Raji (cell line): ENCODE measurements around the gene ACP4.

Experiments
- POLR2A ChIP-seq: IDR thresholded peaks from 2 replicates; pipeline ENCODE4 v1.6.1; 2011; ENCODE audit warnings: low read depth, low read length, control low read depth; ENCODE audit not compliant: insufficient read depth

The ACP4 gene

DNA sequence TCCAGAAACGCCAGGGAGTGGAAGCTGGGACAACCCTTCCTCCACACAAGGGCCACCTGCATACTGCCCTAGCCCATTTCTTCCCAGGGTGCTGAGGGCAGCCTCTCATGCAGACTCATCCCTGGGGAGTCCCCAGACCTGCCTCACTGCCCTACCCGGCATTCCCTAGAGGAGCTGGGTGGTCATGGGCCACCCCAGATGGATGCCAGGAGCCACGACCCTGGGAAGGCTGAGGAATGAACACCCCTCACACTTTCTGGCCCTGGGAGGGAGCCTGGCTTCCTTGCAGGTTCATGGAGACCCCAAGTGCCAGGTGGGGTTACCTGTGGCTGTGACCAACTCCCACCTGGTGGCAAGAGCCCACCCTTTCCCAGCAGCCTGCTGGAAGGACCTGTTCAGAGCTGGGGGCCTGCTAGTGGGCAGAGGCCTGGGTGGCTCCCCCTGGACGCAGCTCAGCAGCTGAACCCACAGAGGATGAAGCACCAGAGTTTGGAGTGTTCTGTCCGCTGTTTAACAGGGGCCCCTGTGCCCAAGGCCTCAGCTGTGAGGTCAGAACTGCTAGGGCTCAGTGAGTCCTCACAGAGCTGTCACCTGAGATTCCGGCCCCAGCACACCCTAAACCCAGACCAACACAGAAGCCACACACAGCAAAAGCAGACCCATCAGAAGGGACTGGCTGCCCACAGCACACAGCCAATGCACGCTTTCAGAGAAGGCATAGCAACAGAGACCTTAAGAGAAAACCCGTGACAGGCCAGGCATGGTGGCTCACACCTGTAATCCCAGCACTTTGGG, 6.6 kb downstream of the ACP4 start:
- TF ChIP-seq POLR2A: no peak

DNA sequence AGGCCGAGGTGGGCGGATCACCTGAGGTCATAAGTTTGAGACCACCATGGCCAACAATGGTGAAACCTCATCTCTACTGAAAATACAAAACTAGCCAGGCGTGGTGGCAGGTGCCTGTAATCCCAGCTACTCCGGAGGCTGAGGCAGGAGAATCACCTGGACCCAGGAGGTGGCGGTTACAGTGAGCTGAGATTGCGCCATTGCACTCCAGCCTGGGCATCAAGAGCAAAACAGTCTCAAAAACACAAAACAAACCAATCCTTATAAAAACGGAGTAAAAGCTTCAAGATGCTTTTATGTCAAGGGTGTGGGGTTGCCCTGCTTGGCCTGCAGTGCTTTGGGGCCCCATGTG, 7.2 kb downstream of the ACP4 start:
- no peak for TF ChIP-seq POLR2A

DNA sequence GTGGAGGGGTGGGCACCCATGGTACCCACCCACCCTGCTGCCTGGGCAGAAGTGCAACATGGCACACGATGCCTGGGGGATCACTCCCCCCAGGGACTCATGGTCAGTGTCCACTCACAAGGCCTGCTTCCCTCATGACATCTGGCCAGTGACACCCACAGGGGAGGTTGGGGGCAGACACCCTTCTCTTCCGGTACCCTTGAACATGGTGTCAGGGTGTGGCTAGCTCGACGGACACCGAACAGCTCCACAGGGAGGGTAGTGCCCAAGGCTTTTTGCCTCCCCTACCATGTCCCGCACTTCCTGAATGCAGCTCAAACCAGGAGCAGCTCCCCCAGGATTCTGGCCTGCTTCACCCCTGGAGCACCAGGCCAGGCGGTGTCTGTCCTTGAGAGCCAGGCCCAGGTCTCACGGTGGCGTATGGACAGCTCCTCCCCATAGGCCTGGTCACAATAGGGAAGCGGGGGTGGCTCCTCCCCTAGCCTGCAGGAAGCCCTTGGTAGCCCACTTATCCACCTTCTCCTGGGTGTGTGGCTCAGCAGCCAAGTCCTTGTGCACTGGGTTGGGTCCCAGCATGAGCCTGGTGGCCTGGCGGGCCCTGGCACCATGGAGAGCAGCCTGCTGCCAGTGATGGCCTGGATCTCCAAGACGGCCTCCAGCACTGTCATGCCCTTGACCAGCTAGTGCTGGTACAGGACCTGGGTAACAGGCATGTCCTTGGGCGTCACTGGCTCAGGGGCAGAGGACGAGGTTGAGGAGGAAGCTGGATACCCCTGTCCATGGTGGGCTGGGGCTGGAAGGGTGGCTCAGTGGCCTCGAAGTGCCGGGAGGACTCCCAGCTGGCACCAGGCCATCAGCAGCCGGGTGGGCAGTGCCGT, 7.8 kb downstream of the ACP4 start:
- TF ChIP-seq POLR2A: no peak

DNA sequence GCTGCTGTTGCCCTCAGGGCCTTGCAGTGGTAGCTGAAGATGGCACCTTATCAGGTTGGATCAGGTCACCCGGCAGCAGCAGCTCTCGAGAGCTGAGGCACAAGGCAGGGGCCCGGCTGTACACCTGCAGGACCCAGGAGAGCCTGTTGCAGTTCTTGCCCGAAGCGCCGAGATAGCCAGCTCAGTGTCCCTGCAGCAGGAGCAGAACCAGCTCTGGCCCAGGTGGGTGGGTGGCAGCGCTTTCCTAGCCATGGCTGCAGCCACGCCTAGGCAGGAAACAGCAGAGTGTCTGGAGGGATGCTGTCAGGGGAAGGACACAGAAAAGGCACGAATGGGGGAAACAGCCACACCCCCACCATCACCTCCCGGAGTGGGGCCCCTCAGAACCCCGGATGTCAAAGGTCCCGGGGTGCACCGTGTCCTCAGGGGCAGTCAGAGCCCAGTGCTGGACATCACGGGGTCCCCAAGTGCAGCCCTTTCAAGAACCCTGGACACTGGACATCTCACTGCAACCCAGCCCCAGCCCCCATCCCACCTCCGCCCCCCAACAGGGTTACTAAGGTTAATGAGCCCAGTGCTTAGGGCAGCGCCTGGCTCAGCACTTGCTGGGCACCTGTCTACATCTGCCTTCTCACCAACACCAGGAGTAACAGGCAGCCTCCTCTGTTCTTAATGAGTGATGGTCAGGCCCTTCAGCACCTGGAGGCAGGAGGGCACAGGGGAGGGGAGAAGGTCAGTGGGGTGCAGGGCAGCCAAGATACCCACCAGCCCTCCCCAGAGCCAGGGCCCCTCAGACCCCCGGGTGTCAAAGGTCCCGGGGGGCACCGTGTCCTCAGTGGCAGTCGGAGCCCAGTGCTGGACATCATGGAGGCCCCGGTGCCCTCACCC, 8.7 kb downstream of the ACP4 start:
- no peak for TF ChIP-seq POLR2A

DNA sequence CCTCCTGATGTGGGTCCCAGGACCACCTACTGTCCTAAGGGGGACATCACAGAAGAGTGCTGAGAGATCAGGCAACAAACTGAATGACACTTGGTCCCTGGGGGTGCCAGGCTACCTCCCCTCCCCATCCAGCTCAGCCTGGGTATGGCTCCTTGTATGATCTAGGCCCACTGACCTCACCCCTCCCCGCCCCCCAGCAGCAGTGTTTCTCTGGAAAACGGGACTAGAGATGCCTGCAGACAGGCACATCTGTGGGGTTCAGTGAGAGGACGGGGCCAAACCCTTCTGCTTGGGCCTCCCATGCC, 9.3 kb downstream of the ACP4 start:
- TF ChIP-seq POLR2A: no peak

DNA sequence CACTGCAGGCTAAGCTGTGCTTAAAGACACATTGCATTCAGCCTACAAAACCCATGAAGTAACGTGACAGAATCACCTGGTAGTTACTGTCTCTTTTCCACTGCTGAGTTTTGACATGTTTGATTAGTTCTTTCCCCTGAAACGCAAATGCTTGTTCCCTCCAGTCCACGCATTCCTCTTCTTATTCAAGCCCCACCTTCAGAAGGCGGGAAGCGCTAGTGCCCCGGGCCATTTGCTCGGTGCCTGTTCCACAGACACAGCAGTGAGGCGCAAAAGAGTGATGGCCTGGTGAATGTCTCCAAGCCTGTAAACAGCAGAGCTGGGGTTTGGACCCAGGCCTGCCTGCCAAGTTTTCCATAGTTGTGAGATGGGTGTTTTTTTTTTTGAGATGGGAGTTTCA, 10.9 kb downstream of the ACP4 start:
- TF ChIP-seq POLR2A: no peak

DNA sequence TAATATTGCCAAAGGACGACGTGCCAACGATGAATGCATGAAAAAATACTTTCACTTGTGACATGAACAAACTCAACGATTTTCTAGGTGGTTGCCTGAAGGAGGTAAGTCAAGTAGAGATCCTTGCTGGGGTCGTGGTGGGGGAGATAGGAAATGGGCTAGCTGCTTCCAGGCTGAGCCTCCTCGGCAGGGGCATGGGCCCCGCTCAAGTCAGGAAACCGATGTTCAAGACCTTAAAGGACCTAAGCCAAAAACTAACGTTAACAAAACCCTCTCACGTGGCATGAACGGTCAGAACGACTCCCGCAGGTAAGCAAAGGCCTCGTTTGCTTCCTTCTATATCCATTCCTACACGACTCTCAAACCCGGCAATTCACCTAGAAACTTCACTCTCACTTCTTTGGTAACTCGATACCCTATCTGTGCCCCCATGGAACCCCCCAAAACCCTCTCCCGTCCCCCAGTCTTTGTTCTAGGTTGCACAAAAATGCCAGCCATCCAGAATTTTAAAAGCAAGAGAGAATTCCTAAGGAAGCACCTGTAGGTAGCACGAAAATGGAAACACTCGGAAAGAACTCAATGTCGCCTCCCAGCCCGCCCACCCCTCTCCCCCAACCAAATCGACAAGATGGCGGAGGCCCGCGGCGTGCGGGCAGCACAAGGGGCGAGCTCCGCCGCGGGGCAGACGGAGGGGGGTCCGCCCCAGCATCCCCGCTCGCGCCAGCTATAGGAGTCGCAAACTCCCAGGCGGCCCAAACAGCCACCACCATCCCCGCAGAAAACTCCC, 13.6 kb downstream of the ACP4 start:
- TF ChIP-seq POLR2A: no peak

DNA sequence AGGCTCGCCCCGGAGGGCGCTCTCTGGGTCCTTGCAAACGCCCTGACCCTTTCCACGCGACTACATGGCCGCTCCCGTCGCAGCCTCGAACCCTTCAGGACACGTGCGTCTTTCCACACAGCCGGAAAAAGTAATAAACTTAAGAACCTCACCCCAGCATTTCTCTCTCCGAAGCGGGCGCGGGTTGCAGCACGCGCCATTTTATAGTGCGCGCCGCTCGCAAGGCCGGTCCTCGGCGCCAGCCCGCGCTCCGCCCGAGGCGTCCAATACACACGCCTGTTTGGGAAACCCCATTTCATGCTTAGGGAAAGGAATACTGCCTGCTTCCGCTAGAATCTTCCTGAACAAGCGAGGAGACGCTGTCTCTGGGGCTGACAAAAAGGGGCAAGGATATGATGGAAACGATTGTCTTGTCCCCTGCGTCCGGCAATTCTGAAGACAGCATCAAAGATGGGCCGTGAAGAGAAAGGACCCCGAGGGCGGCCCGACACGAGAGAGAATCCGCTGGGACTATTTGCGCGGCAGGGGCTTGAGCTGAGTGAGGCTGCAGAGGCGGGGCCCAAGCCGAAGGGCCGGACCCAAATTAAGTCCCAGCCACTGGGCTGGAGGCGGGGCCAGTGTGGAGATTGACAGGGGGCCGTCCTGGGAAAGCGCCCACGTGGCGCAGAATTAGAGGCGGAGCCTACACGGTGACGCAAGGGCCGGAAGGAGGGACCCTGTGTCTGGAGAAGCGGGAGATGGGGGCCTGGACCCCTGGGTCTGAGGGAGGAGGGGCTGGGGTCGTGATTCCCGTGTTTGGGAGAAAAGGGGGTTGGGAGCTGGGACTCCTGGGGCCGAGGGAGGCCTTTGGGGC, 14.4 kb downstream of the ACP4 start:
- peak; percentile 89 for TF ChIP-seq POLR2A

DNA sequence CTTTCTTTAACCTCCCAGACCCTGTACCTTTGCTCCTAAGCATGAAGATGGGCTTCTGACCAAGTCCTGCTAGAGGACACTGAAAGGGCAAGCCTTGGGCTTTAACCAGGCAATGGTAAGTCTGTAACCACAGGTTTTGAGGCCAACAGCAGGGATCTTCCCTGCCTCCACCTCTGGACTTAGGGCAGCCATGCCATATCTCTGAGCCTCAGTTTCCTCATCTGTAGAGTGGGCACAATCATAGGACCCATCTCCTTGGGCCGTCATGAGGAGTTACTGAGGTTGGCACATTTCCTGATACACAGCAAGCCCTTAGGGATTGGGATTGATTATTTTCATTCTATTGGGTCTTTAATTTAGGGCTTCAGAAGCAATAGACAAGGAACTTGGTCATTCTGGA, 18.6 kb downstream of the ACP4 start:
- no peak for TF ChIP-seq POLR2A

DNA sequence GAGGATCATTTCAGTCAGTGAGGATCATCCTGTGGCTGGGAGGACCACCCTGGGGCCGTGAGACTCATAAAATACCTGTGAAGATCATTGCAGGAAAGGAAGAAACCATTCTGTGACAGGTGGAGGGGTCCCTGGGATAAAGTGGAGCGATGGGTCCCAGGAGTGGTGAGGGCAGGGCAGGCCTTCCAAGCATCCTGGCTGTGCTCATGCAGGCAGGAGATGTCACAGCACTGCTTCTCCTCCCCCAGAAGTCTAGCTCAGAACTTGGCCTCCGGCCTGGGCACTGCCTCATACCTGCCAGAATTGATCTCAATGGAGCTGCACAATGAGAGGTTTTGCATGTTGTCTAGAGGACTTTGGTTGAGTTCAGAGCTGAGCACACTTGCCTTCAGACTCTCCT, 22.3 kb downstream of the ACP4 start:
- TF ChIP-seq POLR2A: no peak

DNA sequence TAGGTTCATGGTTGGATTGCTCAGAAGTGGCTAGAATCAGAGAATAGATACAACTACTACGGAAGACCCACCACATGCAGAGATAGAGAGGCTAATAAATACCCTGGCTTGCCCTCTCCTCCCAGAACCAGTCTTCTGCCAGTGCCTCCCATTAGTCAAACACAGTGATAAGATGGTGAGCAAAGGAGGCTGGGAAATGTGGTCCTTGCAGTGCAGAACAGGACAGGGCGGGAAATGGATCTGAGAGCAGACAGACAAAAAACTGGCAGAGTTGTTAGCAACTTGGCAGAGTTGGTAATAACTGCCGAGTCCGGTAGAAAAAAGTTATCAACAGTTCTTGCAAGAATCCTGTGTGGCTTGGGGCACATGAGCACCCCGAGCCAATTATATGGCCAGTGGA, 24.7 kb downstream of the ACP4 start:
- TF ChIP-seq POLR2A: no peak

DNA sequence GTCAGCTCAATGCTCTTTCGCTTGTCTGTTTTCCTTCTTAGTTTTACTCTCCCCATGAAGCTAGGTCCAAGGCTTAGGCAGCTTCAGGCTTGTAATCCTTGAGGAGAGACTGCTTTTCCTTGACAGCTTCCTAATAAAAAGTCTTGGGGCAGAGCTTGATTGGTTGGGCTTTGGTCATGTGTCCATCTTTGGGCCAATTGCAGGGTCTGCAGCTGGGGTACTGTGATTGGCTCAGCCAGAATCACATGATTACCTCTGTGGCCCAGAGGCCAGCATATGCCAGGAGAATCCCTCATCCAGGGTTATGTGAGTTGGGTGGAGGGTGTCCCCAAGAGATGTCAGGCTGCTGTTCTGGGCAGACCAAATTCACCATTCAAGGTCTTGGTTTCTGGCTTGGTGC, 25.2 kb downstream of the ACP4 start:
- no peak for TF ChIP-seq POLR2A

DNA sequence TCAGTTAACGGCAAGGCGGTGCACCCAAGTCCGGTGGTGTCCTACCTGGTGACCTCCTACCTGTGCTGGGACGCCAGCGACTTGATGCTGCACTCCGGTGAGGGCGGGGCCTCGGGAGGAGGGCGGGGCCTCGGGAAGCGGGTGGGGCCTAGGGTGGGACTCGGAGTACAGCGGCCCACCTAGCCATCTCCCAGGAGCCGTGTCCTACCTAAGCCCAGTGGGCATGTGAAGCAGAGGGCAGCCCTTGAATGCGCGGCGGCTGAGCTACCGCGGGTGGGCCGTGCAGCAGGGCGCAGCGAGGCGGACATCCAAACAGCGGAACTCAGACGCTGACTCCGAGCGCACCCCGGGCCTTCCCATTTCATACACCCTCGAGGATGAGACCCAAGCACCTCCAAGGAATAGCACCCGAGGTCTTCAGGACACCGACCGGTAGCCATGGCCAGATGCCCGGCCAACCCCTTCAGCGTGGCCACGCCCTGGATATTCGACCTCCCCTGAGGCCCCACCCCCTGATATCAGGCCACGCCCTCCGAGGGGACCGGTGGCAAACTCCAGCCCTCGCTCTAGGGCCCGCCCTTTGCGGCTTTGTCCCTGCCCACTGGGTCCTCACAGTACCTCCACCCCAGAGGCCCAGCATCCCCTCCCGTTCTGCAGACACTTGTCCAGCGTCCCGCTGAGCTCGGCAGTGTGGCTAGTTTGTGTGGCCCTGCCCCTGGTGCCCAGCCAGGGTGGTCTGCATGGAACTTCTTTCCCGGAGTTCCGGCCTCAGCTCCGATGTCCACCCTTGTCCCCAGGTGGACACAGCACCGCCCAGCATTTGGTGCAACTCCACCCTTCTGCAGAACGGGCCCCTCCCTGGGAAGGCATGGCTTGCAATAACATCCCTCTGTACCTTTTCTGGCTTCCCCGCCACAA, 28.0 kb downstream of the ACP4 start:
- 0 out of 2 replicates have a peak, but pooled peaks have one; percentile 14 for TF ChIP-seq POLR2A
